ENCODE results near the gene PCGF1.

DNA sequence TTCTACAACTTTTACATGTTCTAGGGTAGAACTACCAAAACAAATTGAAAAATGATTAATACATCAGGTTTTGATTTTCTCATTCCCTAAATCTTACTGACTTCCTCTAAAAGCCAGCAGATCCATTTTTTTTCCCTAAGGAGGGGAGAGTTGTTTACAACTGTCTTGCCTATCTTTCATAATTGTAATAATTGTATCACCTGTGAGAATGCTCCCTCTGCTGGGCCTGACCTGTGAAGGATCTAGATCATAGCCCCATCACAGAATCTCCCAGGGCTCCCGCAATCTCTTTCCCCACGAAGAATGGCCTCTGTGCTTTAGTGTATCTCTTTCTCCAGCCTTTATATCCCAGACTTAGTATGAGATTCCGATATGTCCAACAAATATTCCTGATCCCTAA lies 37.1 kb upstream of the PCGF1 start:
- TF ChIP-seq JUN (IDR thresholded peaks at IDR 0.05; ENCODE audit: low read depth, low read length) (no peak), YY1 (IDR thresholded peaks at IDR 0.05; ENCODE audit: low read depth, low read length) (no peak), KDM1A (IDR thresholded peaks at IDR 0.05; ENCODE audit: borderline replicate concordance, low read length) (no peak), NRF1 (IDR thresholded peaks at IDR 0.05; ENCODE audit: low read depth, low read length) (no peak), CREB1 (IDR thresholded peaks at IDR 0.05) (no peak), RAD21 (IDR thresholded peaks at IDR 0.05 in 1 of 2, conservative IDR thresholded peaks at IDR 0.05 in 1 of 2; ENCODE audit: low read depth in 2 of 2, low read length in 2 of 2) (no peak)
- TF ChIP-seq, protein P1, sequence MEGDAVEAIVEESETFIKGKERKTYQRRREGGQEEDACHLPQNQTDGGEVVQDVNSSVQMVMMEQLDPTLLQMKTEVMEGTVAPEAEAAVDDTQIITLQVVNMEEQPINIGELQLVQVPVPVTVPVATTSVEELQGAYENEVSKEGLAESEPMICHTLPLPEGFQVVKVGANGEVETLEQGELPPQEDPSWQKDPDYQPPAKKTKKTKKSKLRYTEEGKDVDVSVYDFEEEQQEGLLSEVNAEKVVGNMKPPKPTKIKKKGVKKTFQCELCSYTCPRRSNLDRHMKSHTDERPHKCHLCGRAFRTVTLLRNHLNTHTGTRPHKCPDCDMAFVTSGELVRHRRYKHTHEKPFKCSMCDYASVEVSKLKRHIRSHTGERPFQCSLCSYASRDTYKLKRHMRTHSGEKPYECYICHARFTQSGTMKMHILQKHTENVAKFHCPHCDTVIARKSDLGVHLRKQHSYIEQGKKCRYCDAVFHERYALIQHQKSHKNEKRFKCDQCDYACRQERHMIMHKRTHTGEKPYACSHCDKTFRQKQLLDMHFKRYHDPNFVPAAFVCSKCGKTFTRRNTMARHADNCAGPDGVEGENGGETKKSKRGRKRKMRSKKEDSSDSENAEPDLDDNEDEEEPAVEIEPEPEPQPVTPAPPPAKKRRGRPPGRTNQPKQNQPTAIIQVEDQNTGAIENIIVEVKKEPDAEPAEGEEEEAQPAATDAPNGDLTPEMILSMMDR (IDR thresholded peaks at IDR 0.05; ENCODE audit: control extremely low read depth in 1 of 3, insufficient read depth in 1 of 3, low read depth in 1 of 3, low read length in 3 of 3), result no peak
